ENCODE results near the gene FGL2. TPM values are rescaled to one million over a fixed set of nuclear protein-coding genes. Genes with fewer than 3 reads are reported as not detected.
A peak's percentile ranks its signal among the peaks of the same experiment; 100 is the strongest.

The FGL2 gene
- total RNA-seq, 4 donors from 2014 or later: 1.4 to 23.3 (median 9.2) TPM

DNA sequence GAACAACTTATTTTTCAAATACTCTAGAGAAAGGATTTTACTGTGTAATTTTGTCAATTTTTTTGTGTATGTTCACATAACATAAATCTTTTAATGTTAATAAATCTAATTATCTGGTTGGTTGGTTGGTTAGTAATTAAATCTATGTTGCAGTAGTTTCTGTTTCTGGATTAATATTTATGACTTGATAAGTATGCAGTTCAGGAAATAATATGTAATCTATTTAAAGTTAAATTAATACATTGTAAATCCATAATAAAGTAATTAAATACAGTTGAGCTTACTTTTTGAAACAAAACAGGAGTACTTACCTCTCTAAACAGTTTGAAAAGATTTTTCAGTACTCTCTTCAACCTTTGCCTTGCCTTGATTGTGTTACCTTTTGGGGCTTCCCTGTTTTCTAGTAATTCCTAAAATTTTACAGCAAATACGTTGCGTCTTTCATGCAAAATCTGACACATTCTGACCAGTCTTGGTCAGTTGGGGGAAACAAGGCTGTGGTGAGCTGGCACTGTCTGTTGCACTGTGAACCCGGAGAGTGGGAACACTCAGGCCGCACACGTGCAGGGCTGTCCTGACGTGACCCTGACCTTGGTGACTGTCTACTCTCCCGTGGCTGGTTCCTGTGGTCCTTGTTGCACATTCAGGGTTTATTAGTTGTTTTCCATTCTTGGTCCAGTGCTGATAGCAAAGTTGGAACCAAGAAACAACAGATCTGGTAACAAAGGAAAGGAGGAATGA is 45.6 kb upstream of the FGL2 start:
- Histone ChIP-seq H3K9me3 (no peaks in the 10 kb centered on the region), H3K4me1 (peaks cover 0 to 5% (median 0%) of the 10 kb centered on the region in 3 donors), H3K36me3 (peaks cover 0 to 17% (median 0%) of the 10 kb centered on the region in 3 donors), H3K27ac (no peak overlapping the region), H3K4me3 (no peak overlapping the region), H3K27me3 (no peaks in the 10 kb centered on the region)
- intact Hi-C loops (cut with DNase I): no loop called here
- 80 to 93% methylated on average over 3 to 6 of the region's 7 CpGs for WGBS, 2 donors
- TF ChIP-seq POLR2A (IDR thresholded peaks at IDR 0.05): no peak
- TF ChIP-seq, protein P1, sequence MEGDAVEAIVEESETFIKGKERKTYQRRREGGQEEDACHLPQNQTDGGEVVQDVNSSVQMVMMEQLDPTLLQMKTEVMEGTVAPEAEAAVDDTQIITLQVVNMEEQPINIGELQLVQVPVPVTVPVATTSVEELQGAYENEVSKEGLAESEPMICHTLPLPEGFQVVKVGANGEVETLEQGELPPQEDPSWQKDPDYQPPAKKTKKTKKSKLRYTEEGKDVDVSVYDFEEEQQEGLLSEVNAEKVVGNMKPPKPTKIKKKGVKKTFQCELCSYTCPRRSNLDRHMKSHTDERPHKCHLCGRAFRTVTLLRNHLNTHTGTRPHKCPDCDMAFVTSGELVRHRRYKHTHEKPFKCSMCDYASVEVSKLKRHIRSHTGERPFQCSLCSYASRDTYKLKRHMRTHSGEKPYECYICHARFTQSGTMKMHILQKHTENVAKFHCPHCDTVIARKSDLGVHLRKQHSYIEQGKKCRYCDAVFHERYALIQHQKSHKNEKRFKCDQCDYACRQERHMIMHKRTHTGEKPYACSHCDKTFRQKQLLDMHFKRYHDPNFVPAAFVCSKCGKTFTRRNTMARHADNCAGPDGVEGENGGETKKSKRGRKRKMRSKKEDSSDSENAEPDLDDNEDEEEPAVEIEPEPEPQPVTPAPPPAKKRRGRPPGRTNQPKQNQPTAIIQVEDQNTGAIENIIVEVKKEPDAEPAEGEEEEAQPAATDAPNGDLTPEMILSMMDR (IDR thresholded peaks at IDR 0.05): no peak
- no peak for DNase-seq

DNA sequence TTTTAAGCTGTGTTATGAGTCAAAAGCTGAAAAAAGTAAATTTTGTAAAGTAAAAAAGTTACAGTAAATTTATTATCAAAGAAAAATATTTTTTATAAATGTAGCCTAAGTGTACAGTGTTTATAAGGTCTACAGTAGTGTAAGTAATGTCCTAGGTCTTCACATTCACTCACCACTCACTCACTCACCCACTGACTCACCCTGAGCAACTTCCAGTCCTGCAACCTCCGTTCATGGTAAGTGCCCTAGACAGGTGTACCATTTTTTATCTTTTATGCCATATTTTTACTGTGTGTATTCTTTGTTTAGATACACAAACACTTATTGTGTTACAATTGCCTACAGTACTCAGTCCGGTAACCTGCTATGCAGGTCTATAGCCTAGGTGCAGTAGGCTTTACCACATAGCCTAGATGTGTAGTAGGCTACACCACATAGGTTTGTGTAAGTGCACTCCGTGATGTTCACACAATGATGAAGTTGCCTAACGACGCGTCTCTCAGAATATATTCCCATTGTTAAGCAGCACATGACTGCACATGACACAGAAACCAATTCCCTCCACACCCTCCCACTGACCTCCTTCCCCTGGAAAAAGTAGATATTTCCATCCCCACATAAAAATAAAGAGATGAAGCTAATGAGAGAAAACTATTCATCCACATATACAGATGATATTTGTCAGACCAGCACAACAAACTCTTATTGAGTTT is 44.8 kb upstream of the FGL2 start:
- Histone ChIP-seq H3K4me1 (peaks cover 0 to 5% (median 0%) of the 10 kb centered on the region in 3 donors), H3K27me3 (no peaks in the 10 kb centered on the region), H3K27ac (no peak overlapping the region), H3K9me3 (no peaks in the 10 kb centered on the region), H3K36me3 (peaks cover 0 to 17% (median 0%) of the 10 kb centered on the region in 3 donors), H3K4me3 (no peak overlapping the region)
- DNase-seq: no peak
- 75 to 88% methylated on average over 6 of the region's 6 CpGs for WGBS, 2 donors
- intact Hi-C loops (cut with DNase I): no loop called here
- TF ChIP-seq, protein P1 (IDR thresholded peaks at IDR 0.05): no peak
- TF ChIP-seq POLR2A (IDR thresholded peaks at IDR 0.05): no peak

DNA sequence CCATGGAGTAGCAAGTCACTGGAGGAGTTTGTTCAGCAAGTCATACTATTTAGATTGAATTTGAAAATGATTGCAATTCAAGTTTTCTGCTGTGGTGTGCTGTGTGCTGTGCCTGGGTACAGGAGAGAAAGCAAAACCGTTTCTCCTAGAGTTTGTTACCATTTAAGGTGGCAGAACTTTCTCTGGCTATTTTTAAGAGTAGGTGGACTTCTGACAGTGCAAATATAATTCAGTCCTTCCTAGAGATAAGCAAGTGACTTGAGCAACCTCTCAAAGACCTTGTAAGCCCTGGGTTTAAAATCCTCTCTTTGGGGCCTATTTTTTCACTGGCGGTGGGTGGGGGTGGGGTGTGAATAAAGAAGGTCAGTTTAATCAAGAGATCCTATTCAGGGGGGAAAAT is 42.9 kb upstream of the FGL2 start:
- Histone ChIP-seq H3K27ac (peak overlapping the region in 2 of 4 donors; percentile 50 to 58), H3K4me3 (no peak overlapping the region), H3K36me3 (peaks cover 0 to 28% (median 0%) of the 10 kb centered on the region in 3 donors), H3K27me3 (no peaks in the 10 kb centered on the region), H3K4me1 (peaks cover 0 to 5% (median 0%) of the 10 kb centered on the region in 3 donors), H3K9me3 (no peaks in the 10 kb centered on the region)
- no peak for TF ChIP-seq POLR2A (IDR thresholded peaks at IDR 0.05)
- TF ChIP-seq, protein P1 (IDR thresholded peaks at IDR 0.05): no peak
- intact Hi-C loops (cut with DNase I): no loop called here
- no peak for DNase-seq
- 61 to 69% methylated on average over 2 of the region's 2 CpGs for WGBS, 2 donors

DNA sequence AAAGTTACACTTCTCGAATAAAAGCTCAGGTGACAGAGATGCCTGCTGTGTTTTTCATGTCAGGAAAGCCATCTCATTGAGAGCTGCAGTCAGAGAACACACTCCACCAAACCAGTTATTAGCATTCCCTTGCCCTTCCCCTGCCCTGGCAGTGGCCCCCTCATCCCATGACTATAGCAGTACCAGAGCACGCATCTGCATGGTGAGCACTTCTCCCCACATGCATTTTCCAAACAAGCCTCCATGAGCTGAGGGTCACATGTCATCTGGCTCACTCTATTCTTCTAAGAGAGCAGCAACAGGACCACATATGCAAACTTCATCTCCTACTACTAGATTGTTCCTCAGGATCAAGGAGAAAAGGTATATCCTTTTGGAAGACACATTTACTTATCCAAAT is 42.4 kb upstream of the FGL2 start:
- WGBS, 2 donors: 81 to 100% methylated on average over 2 of the region's 2 CpGs
- Histone ChIP-seq H3K4me1 (peaks cover 0 to 5% (median 0%) of the 10 kb centered on the region in 3 donors), H3K4me3 (no peak overlapping the region), H3K36me3 (peaks cover 0 to 33% (median 0%) of the 10 kb centered on the region in 3 donors), H3K27me3 (no peaks in the 10 kb centered on the region), H3K27ac (peak overlapping the region in 2 of 4 donors; percentile 50 to 58), H3K9me3 (no peaks in the 10 kb centered on the region)
- TF ChIP-seq, protein P1 (IDR thresholded peaks at IDR 0.05): no peak
- no peak for TF ChIP-seq POLR2A (IDR thresholded peaks at IDR 0.05)
- no peak for DNase-seq
- intact Hi-C loops (cut with DNase I): no loop called here

DNA sequence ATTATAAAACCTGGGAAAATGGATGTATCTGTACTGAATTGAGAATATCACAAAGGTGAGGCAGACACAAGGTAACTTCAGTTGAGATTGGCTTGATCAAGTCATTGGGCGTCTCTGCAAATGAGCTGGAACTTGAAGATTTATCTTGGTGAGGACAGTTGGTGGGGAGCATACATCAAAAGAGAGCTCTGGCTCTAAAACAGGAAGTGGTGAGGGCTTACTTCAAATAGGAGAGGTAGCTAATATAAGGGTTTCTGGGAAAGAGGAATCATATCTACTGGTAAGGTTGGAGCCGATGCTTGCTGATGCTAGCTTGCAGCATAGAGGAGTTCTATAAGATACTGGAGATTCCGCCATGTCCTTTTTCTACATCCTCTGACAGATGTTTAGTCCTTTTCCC is 39.9 kb upstream of the FGL2 start:
- WGBS, 2 donors: 86 to 92% methylated on average over 3 of the region's 3 CpGs
- TF ChIP-seq POLR2A (IDR thresholded peaks at IDR 0.05): no peak
- TF ChIP-seq, protein P1 (IDR thresholded peaks at IDR 0.05): no peak
- Histone ChIP-seq H3K36me3 (peaks cover 0 to 38% (median 0%) of the 10 kb centered on the region in 3 donors), H3K9me3 (no peaks in the 10 kb centered on the region), H3K4me1 (no peaks in the 10 kb centered on the region), H3K4me3 (no peak overlapping the region), H3K27ac (no peak overlapping the region), H3K27me3 (no peaks in the 10 kb centered on the region)
- no peak for DNase-seq
- intact Hi-C loops (cut with DNase I): no loop called here

All from esophagus squamous epithelium (tissue), 5 donors.